Gastroesophageal sphincter (tissue), 4 donors: ENCODE results near the gene BGLAP. TPM values are rescaled to one million over a fixed set of nuclear protein-coding genes. Genes with fewer than 3 reads are reported as not detected.

Experiments
- ATAC-seq: fragments of 150-250 bp; one replicate; pipeline ENCODE4 v1.9.1; 2016; ENCODE audit warnings: mild to moderate bottlenecking, moderate library complexity
- H3K27ac ChIP-seq, 4 donors: fragments of 200-600 bp; sonication (generic) in 3 of 4; 1 replicate in 3 of 4; 2 replicates in 1 of 4; pipeline ENCODE4 v1.5.1; 2016 to 2019
- H3K27me3 ChIP-seq: fragments of 200-600 bp; sonication (generic); one replicate; pipeline ENCODE4 v1.5.1; 2019
- H3K36me3 ChIP-seq, 2 donors: fragments of 200-600 bp; sonication (generic); one replicate each; pipeline ENCODE4 v1.5.1; 2019; ENCODE audit warnings: control low read depth in 1 of 2
- H3K4me1 ChIP-seq, 3 donors: fragments of 200-600 bp; sonication (generic); 1 replicate in 2 of 3; 2 replicates in 1 of 3; pipeline ENCODE4 v1.5.1; 2016 to 2019; ENCODE audit warnings: control low read depth in 2 of 3
- H3K4me3 ChIP-seq, 2 donors: fragments of 200-600 bp; sonication (generic); one replicate each; pipeline ENCODE4 v1.5.1; 2019; ENCODE audit warnings: mild to moderate bottlenecking in 1 of 2, moderate library complexity in 1 of 2
- H3K9me3 ChIP-seq, 3 donors: fragments of 200-600 bp; sonication (generic); one replicate each; pipeline ENCODE4 v1.5.1; 2017 to 2019; ENCODE audit warnings: control low read depth in 2 of 3
- EP300 ChIP-seq: sonication (generic); formaldehyde crosslinking; IDR thresholded peaks from one replicate; pipeline ENCODE4 v1.6.1; 2017; ENCODE audit warnings: antibody characterized with exemption, mild to moderate bottlenecking
- POLR2A ChIP-seq, 2 donors: fragments of 450-650 bp; IDR thresholded peaks; one replicate each; pipeline ENCODE4 v1.6.1; 2017; ENCODE audit warnings: antibody characterized with exemption in 2 of 2, mild to moderate bottlenecking in 2 of 2, moderate library complexity in 1 of 2
- POLR2AphosphoS5 ChIP-seq: sonication (generic); formaldehyde crosslinking; IDR thresholded peaks from one replicate; pipeline ENCODE4 v1.6.1; 2017; ENCODE audit warnings: antibody characterized with exemption
- WGBS, 2 donors: methylation state at CpG; one replicate each; pipeline ENCODE4 v1.1.5; 2018; ENCODE audit warnings: low coverage in 1 of 2; 5-methylcytosine and 5-hydroxymethylcytosine counted together
- small RNA-seq, 4 donors: library from RNA; depleted of rRNA; stranded (forward); fragments of <200 nt; gene quantifications; one replicate each; pipeline ENCODE3, GENCODE V24; 2016
- total RNA-seq, 4 donors: library from RNA; depleted of rRNA; stranded (reverse); fragments of >200 nt; gene quantifications; one replicate each; pipeline ENCODE4 v1.1.0, GENCODE V29; 2016
- TF ChIP-seq, protein P1 (sequence below), 4 experiments: fragments of 200-600 bp in 2 of 4; fragments of 450-650 bp in 2 of 4; sonication (generic) in 1 of 4; IDR thresholded peaks; one replicate each; pipeline ENCODE4 v1.5.1; 2017 to 2019; ENCODE audit warnings: antibody characterized with exemption in 4 of 4, mild to moderate bottlenecking in 2 of 4, moderate library complexity in 2 of 4

BGLAP gene
- total RNA-seq, 4 donors from 2014 or later: 0.54 TPM; not detected in 3

GRCh38 chr1:156285437-156285836 is 43.5 kb downstream of the BGLAP start:
- Histone ChIP-seq H3K36me3 (peaks cover 0 to 22% of the 10 kb centered on the region in 2 donors), H3K4me1 (peaks cover 4 to 33% (median 17%) of the 10 kb centered on the region in 3 donors), H3K27me3 (no peaks in the 10 kb centered on the region), H3K9me3 (no peaks in the 10 kb centered on the region), H3K4me3 (no peak overlapping the region), H3K27ac (no peak overlapping the region)
- no peak for ATAC-seq
- no peak for TF ChIP-seq EP300
- WGBS, 2 donors: 97% methylated on average over 6 of the region's 21 CpGs; no CpG with 5 or more reads in 1 of the 2 donors

DNA sequence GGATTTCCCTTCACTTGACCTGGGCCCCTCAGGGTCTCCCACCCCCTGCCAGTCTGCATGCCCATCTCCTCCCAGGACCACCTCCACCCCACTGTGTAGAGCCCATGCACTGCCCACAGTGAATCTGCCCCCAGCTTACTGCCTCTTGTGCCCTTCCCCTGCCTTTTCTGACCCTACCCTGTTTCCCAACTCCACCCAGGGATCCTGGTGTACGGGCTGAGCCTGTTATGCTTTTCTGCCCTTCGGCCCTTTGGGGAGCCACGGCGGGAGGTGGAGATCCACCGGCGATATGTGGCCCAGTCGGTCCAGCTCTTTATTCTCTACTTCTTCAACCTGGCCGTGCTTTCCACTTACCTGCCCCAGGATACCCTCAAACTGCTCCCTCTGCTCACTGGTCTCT is 44.1 kb downstream of the BGLAP start:
- Histone ChIP-seq H3K27ac (no peak overlapping the region), H3K4me1 (peaks cover 4 to 33% (median 16%) of the 10 kb centered on the region in 3 donors), H3K36me3 (peaks cover 0 to 22% of the 10 kb centered on the region in 2 donors), H3K27me3 (no peaks in the 10 kb centered on the region), H3K4me3 (no peak overlapping the region), H3K9me3 (no peaks in the 10 kb centered on the region)
- ATAC-seq: no peak
- TF ChIP-seq POLR2A (IDR thresholded peaks at IDR 0.05) (no peak), POLR2AphosphoS5 (no peak), EP300 (no peak)
- TF ChIP-seq, protein P1, sequence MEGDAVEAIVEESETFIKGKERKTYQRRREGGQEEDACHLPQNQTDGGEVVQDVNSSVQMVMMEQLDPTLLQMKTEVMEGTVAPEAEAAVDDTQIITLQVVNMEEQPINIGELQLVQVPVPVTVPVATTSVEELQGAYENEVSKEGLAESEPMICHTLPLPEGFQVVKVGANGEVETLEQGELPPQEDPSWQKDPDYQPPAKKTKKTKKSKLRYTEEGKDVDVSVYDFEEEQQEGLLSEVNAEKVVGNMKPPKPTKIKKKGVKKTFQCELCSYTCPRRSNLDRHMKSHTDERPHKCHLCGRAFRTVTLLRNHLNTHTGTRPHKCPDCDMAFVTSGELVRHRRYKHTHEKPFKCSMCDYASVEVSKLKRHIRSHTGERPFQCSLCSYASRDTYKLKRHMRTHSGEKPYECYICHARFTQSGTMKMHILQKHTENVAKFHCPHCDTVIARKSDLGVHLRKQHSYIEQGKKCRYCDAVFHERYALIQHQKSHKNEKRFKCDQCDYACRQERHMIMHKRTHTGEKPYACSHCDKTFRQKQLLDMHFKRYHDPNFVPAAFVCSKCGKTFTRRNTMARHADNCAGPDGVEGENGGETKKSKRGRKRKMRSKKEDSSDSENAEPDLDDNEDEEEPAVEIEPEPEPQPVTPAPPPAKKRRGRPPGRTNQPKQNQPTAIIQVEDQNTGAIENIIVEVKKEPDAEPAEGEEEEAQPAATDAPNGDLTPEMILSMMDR (IDR thresholded peaks at IDR 0.05): no peak
- 90 to 95% methylated on average over 6 to 8 of the region's 8 CpGs for WGBS, 2 donors

DNA sequence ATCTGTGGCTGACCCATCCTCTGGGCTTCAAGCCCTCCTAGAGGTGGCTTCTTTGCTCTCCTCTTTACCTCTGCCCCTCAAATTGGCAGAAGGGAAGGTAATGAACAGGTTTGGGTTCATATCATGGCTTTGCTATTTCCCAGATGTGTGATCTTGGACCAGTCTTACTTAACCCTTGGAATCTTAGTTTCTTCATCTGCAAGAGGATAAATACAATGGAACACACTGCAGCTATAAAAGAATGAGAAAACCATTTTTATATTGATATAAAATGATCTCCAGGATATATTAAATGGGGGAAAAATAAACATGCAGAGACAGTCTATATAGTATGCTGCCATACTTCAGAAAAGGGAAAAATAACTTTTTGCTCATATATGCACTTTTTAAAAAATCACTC is 47.9 kb downstream of the BGLAP start:
- Histone ChIP-seq H3K4me3 (no peak overlapping the region), H3K27me3 (no peaks in the 10 kb centered on the region), H3K27ac (no peak overlapping the region), H3K9me3 (no peaks in the 10 kb centered on the region), H3K36me3 (peaks cover 0 to 36% of the 10 kb centered on the region in 2 donors), H3K4me1 (peaks cover 0 to 47% (median 6%) of the 10 kb centered on the region in 3 donors)
- TF ChIP-seq, protein P1 (IDR thresholded peaks at IDR 0.05): no peak
- ATAC-seq: no peak

- H3K27me3 ChIP-seq: no peaks in the 10 kb centered on the region
- peak; percentile 20 to 28 for TF ChIP-seq POLR2A (IDR thresholded peaks at IDR 0.05)
- no peak for TF ChIP-seq EP300
- TF ChIP-seq POLR2AphosphoS5: peak; percentile 58
- peaks cover 0 to 23% of the 10 kb centered on the region in 2 donors for H3K36me3 ChIP-seq
- peak overlapping the region; percentile 51 to 93 (median 88) for H3K27ac ChIP-seq
- H3K4me3 ChIP-seq: peak overlapping the region; percentile 45 to 53
- no peaks in the 10 kb centered on the region for H3K9me3 ChIP-seq
- peaks cover 0 to 60% (median 9%) of the 10 kb centered on the region in 3 donors for H3K4me1 ChIP-seq
- peak; percentile 95 for ATAC-seq
- 7% methylated on average over 14 of the region's 37 CpGs for WGBS, 2 donors
Measured at GRCh38 chr1:156291226-156292061, 49.5 kb downstream of the BGLAP start.

Small RNA genes lying within 50 kb of the gene (small RNA-seq; reads per million reads assigned to genes)
- 0 reads per million in 4 donors for gene RF00568

Other genes starting within 250 kb of the BGLAP start
- gene SSR2, start 221.2 kb upstream of the BGLAP start, total RNA-seq: 100 to 1,000 TPM; 103 to 157 (median 146) TPM
- gene UBQLN4, start 188.4 kb upstream of the BGLAP start, total RNA-seq: 10 to 100 TPM; 19.6 to 29.6 (median 24.8) TPM
- gene LAMTOR2, start 187.4 kb upstream of the BGLAP start, total RNA-seq: 10 to 100 TPM; 66.8 to 79.3 (median 73.1) TPM
- 10 to 100 TPM in 1 of 4 donors, not detected in 3; 22.1 TPM for gene RAB25, start 181.0 kb upstream of the BGLAP start, total RNA-seq
- under 1 TPM; under 0.01 to 0.78 (median 0.52) TPM for gene MEX3A, start 159.7 kb upstream of the BGLAP start, total RNA-seq
- gene LMNA, start 127.5 kb upstream of the BGLAP start, total RNA-seq: 100 to 1,000 TPM; 327 to 617 (median 519) TPM
- 1 to 10 TPM; 1.7 to 7.5 (median 3.4) TPM for gene SEMA4A, start 88.6 kb upstream of the BGLAP start, total RNA-seq
- 10 to 100 TPM in 3 of 4 donors, 1 to 10 TPM in 1; 9.4 to 17.0 (median 12.7) TPM for gene SLC25A44, start 48.1 kb upstream of the BGLAP start, total RNA-seq
- 10 to 100 TPM; 49.3 to 58.9 (median 51.8) TPM for gene PMF1, start 29.2 kb upstream of the BGLAP start, total RNA-seq
- 1 to 10 TPM; 1.2 to 3.4 (median 1.6) TPM for gene PAQR6, start 5.9 kb downstream of the BGLAP start, total RNA-seq
- gene SMG5, start 40.6 kb downstream of the BGLAP start, total RNA-seq: 100 to 1,000 TPM in 1 of 4 donors, 10 to 100 TPM in 3; 60.2 to 106 (median 69.1) TPM
- 1 to 10 TPM; 1.6 to 4.7 (median 3.2) TPM for gene TMEM79, start 42.1 kb downstream of the BGLAP start, total RNA-seq
- gene GLMP, start 53.5 kb downstream of the BGLAP start, total RNA-seq: 10 to 100 TPM; 31.9 to 53.0 (median 38.6) TPM
- not detected for gene VHLL, start 57.1 kb downstream of the BGLAP start, total RNA-seq
- gene CCT3, start 96.1 kb downstream of the BGLAP start, total RNA-seq: 100 to 1,000 TPM; 189 to 224 (median 209) TPM
- not detected for gene TSACC, start 96.3 kb downstream of the BGLAP start, total RNA-seq
- not detected for gene RHBG, start 127.0 kb downstream of the BGLAP start, total RNA-seq